Measurements from ENCODE around the gene PTPRO. TPM values are rescaled to one million over a fixed set of nuclear protein-coding genes. Genes with fewer than 3 reads are reported as not detected.
"Not testable (repeated sequence)": the region's sequence is repeated elsewhere in the genome, so short reads cannot be mapped to it uniquely, and the experiment has no call there.

Gene PTPRO
- polyA plus RNA-seq, 1 of the 3 experiments (the other 2 are of a cell fraction) = 1.4 TPM

GRCh38 chr12:15613981-15614380 is 291.7 kb downstream of the PTPRO start:
- Histone ChIP-seq H3K4me1 (ENCODE audit: control insufficient read depth in 1 of 2, insufficient read depth in 2 of 2, low read depth in 1 of 2, low read length in 1 of 2) (no peaks in the 10 kb centered on the region), H4K20me1 (ENCODE audit: insufficient read depth) (no peaks in the 10 kb centered on the region), H3K9me2 (no peaks in the 10 kb centered on the region), H3K9me3 (no peaks in the 10 kb centered on the region; the same call in 1 of the 2 replicates), H3K27ac (ENCODE audit: low read depth in 2 of 2, low read length in 1 of 2) (peak overlapping the region in 1 of 2 experiments; percentile 55; a peak in 2 of 4 replicates), H3F3A (replicated peaks; ENCODE audit: insufficient read depth) (peaks cover 5% of the 10 kb centered on the region), H3K4me2 (no peak overlapping the region), H3K4me3 (ENCODE audit: low read depth in 2 of 2, low read length in 1 of 2) (no peak overlapping the region), H3K36me3 (replicated peaks in 1 of 2; ENCODE audit: control insufficient read depth in 1 of 2, insufficient read depth in 2 of 2, low read length in 1 of 2) (peaks cover 0 to 21% of the 10 kb centered on the region in 2 experiments), H3K79me2 (ENCODE audit: insufficient read depth) (no peaks in the 10 kb centered on the region), H3K27me3 (ENCODE audit: insufficient read depth) (no peaks in the 10 kb centered on the region), H2AFZ (ENCODE audit: low read depth) (no peak overlapping the region), H3K9ac (no peak overlapping the region)
- CTCF ChIA-PET = no interaction called here
- TF ChIP-seq CHD2 (IDR thresholded peaks at IDR 0.05; ENCODE audit: low read length, partially characterized antibody) (no peak), MEF2A (IDR thresholded peaks at IDR 0.05; ENCODE audit: borderline replicate concordance, low read depth) (no peak), ZBTB33 (IDR thresholded peaks at IDR 0.05; ENCODE audit: borderline replicate concordance, low read depth) (no peak), FOXJ3 (CRISPR knock-in tag; IDR thresholded peaks at IDR 0.05) (no peak), CTCF (IDR thresholded peaks at IDR 0.05) (no peak), FOSL2 (IDR thresholded peaks at IDR 0.05; ENCODE audit: borderline replicate concordance, low read depth) (no peak), ELF1 (IDR thresholded peaks at IDR 0.05) (no peak), EZH2phosphoT487 (IDR thresholded peaks at IDR 0.05; ENCODE audit: borderline replicate concordance, low read depth) (no peak), TEAD4 (IDR thresholded peaks at IDR 0.05; ENCODE audit: borderline replicate concordance, insufficient read depth) (no peak), RFX5 (IDR thresholded peaks at IDR 0.05; ENCODE audit: low read length) (no peak), NFIC (IDR thresholded peaks at IDR 0.05; ENCODE audit: borderline replicate concordance) (no peak), REST (IDR thresholded peaks at IDR 0.05; ENCODE audit: low read depth, low read length) (no peak), GATA2 (CRISPR knock-in tag; IDR thresholded peaks at IDR 0.05) (no peak)
- POLR2A ChIA-PET = no interaction called here
- 12% methylated on average over 1 of the region's 1 CpG for WGBS (ENCODE audit: low lambda C conversion rate)
- DNase-seq = no peak

- H3K27me3 ChIP-seq (ENCODE audit: insufficient read depth); H3K27ac ChIP-seq (ENCODE audit: low read depth in 2 of 2, low read length in 1 of 2); H3F3A ChIP-seq (replicated peaks; ENCODE audit: insufficient read depth); DNase-seq; H3K9ac ChIP-seq; H3K9me2 ChIP-seq; H2AFZ ChIP-seq (ENCODE audit: low read depth); H3K4me3 ChIP-seq (ENCODE audit: low read depth in 2 of 2, low read length in 1 of 2); H3K9me3 ChIP-seq; H4K20me1 ChIP-seq (ENCODE audit: insufficient read depth); H3K4me1 ChIP-seq (ENCODE audit: control insufficient read depth in 1 of 2, insufficient read depth in 2 of 2, low read depth in 1 of 2, low read length in 1 of 2); H3K4me2 ChIP-seq; POLR2A ChIA-PET; H3K79me2 ChIP-seq (ENCODE audit: insufficient read depth): not testable (repeated sequence)
- WGBS (ENCODE audit: low lambda C conversion rate) = 92% methylated on average over 8 of the region's 8 CpGs
- CTCF ChIA-PET = interaction anchor here (0.7 kb wide), 1 partner anchor 1100 kb away, joined by 3 read pairs; no protein-coding TSS in a partner anchor
- peaks cover 0 to 44% of the 10 kb centered on the region in 2 experiments for H3K36me3 ChIP-seq (replicated peaks in 1 of 2; ENCODE audit: control insufficient read depth in 1 of 2, insufficient read depth in 2 of 2, low read length in 1 of 2)
These were observed 294.2 kb downstream of the PTPRO start for GRCh38 chr12:15616495-15616894.

Data from SK-N-SH (cell line).